ENCODE data around the gene RFC2.
A peak's percentile ranks its signal among the peaks of the same experiment; 100 is the strongest.

RFC2 gene

DNA sequence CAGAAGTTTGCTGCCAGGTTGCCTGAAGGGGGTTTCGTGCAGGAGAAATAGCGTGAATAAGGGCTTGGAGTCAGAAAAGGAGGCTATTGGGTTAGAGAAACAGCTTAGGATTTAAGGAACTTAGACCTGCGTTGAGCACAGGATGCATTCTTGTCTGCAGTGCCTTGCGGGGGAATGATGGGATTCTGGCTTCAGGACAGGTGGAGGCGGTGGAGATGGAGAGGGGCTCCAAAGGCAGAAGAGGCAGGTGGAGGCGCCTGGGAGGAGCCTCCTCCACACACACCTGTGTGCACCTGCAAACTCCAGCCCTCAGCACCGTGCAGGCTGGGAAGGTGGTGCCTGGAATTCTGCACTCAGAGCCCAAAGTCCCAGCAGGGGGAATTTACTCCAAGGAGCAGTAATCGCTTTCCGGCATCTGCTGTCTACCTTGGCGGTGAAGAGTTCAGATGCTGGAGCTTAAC, 36.8 kb upstream of the RFC2 start:
- no peak overlapping the region for H3K27ac ChIP-seq (ENCODE audit: insufficient read depth, low read length, poor library complexity, severe bottlenecking)
- no peaks in the 10 kb centered on the region for H3K27me3 ChIP-seq (replicated peaks; ENCODE audit: control insufficient read depth, insufficient read depth, low read length, poor library complexity, severe bottlenecking)

DNA sequence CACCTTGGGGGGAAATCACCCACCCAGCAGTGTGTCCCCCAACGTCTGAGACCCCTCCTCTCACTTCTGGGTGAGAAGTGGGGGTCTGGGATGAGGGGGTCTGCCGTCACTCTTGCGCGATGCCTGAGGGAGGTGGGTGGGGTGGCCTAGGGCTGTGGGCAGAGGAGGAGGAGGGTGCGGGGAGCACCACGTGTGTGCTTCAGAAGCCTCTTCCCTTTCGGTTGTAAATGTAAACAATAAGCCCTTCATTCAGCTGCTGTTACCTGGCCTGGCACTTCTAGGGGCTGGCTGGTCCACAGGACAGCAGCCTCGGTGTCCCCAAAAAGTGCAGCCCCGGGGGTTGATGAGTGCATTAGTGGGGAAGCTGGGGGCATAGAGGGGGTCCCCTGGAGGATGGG, 36.4 kb upstream of the RFC2 start:
- DNase-seq, result no peak
- no peak overlapping the region for H3K27ac ChIP-seq (ENCODE audit: insufficient read depth, low read length, poor library complexity, severe bottlenecking)

More for the DNA sequence above, 36.8 kb upstream of the RFC2 start:
- Histone ChIP-seq H3K4me3 (ENCODE audit: insufficient read depth, low read depth, low read length, poor library complexity, severe bottlenecking) (no peak overlapping the region), H3K9me3 (ENCODE audit: control insufficient read depth, low read length) (no peaks in the 10 kb centered on the region), H3K36me3 (ENCODE audit: control insufficient read depth, insufficient read depth, low read length) (no peaks in the 10 kb centered on the region), H3K4me1 (ENCODE audit: control insufficient read depth, insufficient read depth, low read length, poor library complexity, severe bottlenecking) (peaks cover 23% of the 10 kb centered on the region)
- DNase-seq, result no peak

DNA sequence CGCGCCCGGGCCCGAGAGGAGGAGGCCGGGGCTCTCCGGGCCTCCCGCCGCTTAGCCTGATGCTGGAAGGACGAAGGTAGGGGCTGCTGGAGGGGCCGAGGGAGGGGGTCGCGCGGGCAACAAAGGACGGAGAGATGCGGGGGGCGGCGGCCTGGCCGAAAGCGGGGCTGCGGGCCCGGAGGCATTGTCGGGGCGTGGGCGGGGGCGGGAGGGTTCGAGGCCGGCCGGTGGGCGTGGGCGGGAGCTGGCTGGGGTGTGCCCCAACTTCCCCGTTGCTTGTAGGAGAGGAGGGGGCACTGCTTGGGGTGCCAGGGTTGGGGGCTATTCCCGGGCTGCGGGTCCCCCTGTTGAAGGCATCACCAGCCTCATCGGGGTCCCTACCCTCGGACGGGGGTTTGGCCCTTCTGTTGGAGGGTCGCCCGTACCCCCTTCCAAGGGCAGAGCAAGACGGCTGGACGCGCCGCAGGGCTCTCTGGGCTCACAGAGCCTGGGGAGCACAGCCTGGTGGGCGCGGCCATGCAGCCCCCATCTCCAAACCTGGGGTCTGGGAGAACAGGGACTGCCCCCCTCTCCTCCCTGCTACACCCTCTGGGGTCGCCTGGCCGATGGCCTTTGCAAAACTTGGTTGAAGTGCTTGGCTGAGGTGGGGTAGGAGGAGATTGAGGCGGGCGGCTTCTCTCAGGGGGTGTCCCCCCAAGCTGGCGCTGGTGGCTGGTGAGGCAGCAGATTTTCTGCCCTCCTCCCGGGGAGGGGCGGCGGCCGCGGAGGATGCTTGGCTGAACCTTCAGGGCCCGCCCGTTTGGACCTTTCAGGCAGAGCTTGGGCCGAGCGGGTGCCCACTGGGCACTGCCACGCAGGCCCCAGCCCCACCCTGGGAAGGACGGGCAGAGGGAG, 35.7 kb upstream of the RFC2 start:
- H3K27ac ChIP-seq (ENCODE audit: insufficient read depth, low read length, poor library complexity, severe bottlenecking), result no peak overlapping the region
- peaks cover 23% of the 10 kb centered on the region for H3K4me1 ChIP-seq (ENCODE audit: control insufficient read depth, insufficient read depth, low read length, poor library complexity, severe bottlenecking)
- no peaks in the 10 kb centered on the region for H3K27me3 ChIP-seq (replicated peaks; ENCODE audit: control insufficient read depth, insufficient read depth, low read length, poor library complexity, severe bottlenecking)
- DNase-seq, result peak; percentile 6 to 9 (median 9)
- H3K4me3 ChIP-seq (ENCODE audit: insufficient read depth, low read depth, low read length, poor library complexity, severe bottlenecking), result peak overlapping the region; percentile 68
- no peaks in the 10 kb centered on the region for H3K36me3 ChIP-seq (ENCODE audit: control insufficient read depth, insufficient read depth, low read length)
- H3K9me3 ChIP-seq (ENCODE audit: control insufficient read depth, low read length), result no peaks in the 10 kb centered on the region

More for the DNA sequence above, 36.4 kb upstream of the RFC2 start:
- H3K9me3 ChIP-seq (ENCODE audit: control insufficient read depth, low read length), result no peaks in the 10 kb centered on the region
- peak overlapping the region; percentile 68 for H3K4me3 ChIP-seq (ENCODE audit: insufficient read depth, low read depth, low read length, poor library complexity, severe bottlenecking)
- no peaks in the 10 kb centered on the region for H3K27me3 ChIP-seq (replicated peaks; ENCODE audit: control insufficient read depth, insufficient read depth, low read length, poor library complexity, severe bottlenecking)
- no peaks in the 10 kb centered on the region for H3K36me3 ChIP-seq (ENCODE audit: control insufficient read depth, insufficient read depth, low read length)
- peaks cover 23% of the 10 kb centered on the region for H3K4me1 ChIP-seq (ENCODE audit: control insufficient read depth, insufficient read depth, low read length, poor library complexity, severe bottlenecking)

DNA sequence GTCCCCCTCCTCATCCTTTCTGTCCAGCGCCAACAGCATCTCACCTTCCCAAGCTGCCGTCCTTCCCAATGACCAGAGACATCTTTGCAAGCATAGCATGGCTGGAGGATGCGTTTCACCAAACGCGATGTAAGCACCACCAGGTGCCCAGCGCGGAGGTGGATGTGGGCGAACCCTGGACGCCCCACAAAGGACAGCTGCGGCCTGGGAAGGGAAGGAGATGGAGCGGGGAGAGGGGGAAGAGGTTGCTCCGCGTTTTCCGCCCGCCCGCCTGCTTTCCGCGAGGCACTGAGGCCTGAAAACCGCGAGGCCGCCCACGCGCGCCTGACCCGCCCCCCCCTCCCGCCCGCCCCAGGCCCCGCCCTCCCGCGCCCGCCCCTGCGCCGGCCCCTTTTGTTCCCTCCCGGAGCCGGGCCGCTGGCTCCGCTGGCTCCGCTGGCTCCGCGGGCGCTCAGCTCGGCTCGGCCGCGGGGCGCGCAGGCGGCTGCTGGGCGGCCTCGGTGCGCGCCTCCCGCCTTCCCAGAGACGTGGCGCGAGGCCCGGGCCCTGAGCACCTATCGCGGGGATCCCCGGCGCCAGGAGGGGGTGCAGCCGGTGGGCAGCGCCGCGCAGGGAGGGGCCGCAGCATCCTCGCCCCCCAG, 34.9 kb upstream of the RFC2 start, which contains the start of gene CLIP2:
Gene CLIP2 (plus strand): TSS at position 390 of the 641 bp plus-strand sequence. CDS start 28,140 bp downstream, outside the sequence.
- Histone ChIP-seq H3K27me3 (replicated peaks; ENCODE audit: control insufficient read depth, insufficient read depth, low read length, poor library complexity, severe bottlenecking) (no peaks in the 10 kb centered on the region), H3K4me3 (ENCODE audit: insufficient read depth, low read depth, low read length, poor library complexity, severe bottlenecking) (peak within 1 kb of the TSS; percentile 68), H3K36me3 (ENCODE audit: control insufficient read depth, insufficient read depth, low read length) (no peaks in the 10 kb centered on the region), H3K4me1 (ENCODE audit: control insufficient read depth, insufficient read depth, low read length, poor library complexity, severe bottlenecking) (peaks cover 23% of the 10 kb centered on the region), H3K9me3 (ENCODE audit: control insufficient read depth, low read length) (no peaks in the 10 kb centered on the region), H3K27ac (ENCODE audit: insufficient read depth, low read length, poor library complexity, severe bottlenecking) (no peak within 1 kb of the TSS)
- peak; percentile 64 to 75 (median 66) for DNase-seq

DNA sequence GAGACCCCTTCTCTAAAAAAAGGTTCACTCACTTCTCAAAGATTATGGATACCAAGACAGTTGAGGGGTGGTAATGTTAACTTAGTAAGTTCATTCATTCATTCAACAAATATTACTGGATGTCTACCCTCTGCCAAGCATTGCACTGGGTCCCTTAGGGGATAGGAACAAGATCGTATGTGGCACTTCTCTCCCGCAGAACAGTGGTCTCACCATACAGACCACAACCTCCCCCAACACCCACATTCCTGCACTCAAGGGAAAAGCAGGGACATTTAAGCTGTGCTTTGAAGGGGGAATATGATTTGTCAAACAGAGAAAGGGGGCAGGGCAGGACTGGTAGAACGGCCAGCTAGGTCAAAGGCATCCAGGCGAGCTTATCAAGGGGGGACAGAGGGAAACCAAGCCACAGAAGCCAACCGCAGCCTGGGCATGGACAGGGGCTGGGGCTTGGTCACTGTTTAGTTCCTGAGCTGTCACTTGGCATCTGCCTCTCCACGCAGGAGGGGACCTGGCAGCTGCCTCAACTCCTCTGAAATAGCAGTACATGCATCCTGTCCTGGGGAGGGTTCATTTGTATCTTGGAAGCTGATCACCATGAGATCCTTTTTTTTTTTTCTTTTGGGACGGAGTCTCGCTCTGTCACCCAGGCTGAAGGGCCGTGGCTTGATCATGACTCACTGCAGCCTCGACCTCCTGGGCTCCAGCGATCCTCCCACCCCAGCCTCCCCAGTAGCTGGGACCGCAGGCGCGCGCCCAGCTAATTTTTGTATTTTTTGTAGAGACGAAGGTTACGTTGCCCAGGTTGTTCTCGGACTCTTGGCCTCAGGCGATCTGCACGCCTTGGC, 34.1 kb upstream of the RFC2 start:
- no peaks in the 10 kb centered on the region for H3K36me3 ChIP-seq (ENCODE audit: control insufficient read depth, insufficient read depth, low read length)
- peak overlapping the region; percentile 67 for H3K4me3 ChIP-seq (ENCODE audit: insufficient read depth, low read depth, low read length, poor library complexity, severe bottlenecking)
- no peak for DNase-seq
- H3K9me3 ChIP-seq (ENCODE audit: control insufficient read depth, low read length), result no peaks in the 10 kb centered on the region
- no peaks in the 10 kb centered on the region for H3K27me3 ChIP-seq (replicated peaks; ENCODE audit: control insufficient read depth, insufficient read depth, low read length, poor library complexity, severe bottlenecking)
- no peak overlapping the region for H3K27ac ChIP-seq (ENCODE audit: insufficient read depth, low read length, poor library complexity, severe bottlenecking)
- peaks cover 23% of the 10 kb centered on the region for H3K4me1 ChIP-seq (ENCODE audit: control insufficient read depth, insufficient read depth, low read length, poor library complexity, severe bottlenecking)

DNA sequence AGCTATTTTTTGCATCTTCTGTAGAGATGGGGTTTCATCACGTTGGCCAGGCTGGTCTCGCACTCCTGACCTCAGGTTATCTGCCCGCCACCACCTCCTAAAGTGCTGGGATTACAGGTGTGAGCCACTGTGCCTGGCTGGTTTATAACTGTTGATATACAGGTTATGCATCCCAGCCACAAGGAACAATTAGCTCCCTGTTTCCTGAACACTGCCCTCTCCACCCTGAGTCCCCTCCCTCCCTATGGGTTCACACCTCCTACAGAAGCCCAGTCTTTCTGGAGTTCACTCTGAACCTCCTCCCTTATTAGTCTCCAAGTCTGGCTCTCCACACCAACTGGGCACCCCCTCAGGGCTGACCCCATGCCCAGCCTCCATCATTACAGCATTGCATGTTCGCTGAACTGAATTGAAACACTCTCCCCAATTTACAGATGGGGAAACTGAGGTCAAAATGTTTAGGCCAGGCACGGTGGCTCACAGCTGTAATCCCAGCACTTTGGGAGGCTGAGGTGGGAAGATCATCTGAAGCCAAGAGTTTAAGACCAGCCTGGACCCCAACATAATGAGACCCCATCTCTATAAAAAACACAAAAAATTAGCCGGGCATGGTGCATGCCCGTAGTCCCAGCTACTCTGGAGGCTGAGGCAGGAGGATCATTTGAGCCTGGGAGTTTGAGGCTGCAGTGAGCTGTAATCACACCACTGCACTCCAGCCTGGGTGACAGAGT, 33.3 kb upstream of the RFC2 start:
- H3K4me1 ChIP-seq (ENCODE audit: control insufficient read depth, insufficient read depth, low read length, poor library complexity, severe bottlenecking), result peaks cover 23% of the 10 kb centered on the region
- no peak overlapping the region for H3K4me3 ChIP-seq (ENCODE audit: insufficient read depth, low read depth, low read length, poor library complexity, severe bottlenecking)
- no peak for DNase-seq
- no peaks in the 10 kb centered on the region for H3K27me3 ChIP-seq (replicated peaks; ENCODE audit: control insufficient read depth, insufficient read depth, low read length, poor library complexity, severe bottlenecking)
- no peaks in the 10 kb centered on the region for H3K9me3 ChIP-seq (ENCODE audit: control insufficient read depth, low read length)
- H3K36me3 ChIP-seq (ENCODE audit: control insufficient read depth, insufficient read depth, low read length), result no peaks in the 10 kb centered on the region
- no peak overlapping the region for H3K27ac ChIP-seq (ENCODE audit: insufficient read depth, low read length, poor library complexity, severe bottlenecking)

DNA sequence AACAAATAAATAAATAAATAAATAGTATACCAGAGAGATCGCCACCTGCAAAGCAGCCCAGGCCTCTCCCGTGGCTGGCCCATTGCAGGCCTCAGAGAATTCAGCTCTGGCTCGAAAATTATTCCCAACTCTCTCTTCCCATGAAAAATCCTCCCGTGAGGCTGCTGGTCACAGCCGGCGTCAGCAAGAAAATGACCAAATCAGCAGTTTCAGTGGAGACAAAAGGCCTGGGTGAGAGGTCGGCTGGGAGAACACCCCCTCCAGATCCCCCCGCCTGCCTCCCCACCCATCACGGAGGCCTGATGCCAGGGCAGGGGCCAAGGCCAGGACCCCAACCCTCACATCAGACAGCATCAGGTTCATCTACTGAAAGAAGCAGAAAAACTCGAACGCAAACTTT, 31.9 kb upstream of the RFC2 start:
- no peaks in the 10 kb centered on the region for H3K27me3 ChIP-seq (replicated peaks; ENCODE audit: control insufficient read depth, insufficient read depth, low read length, poor library complexity, severe bottlenecking)
- H3K36me3 ChIP-seq (ENCODE audit: control insufficient read depth, insufficient read depth, low read length), result no peaks in the 10 kb centered on the region
- H3K9me3 ChIP-seq (ENCODE audit: control insufficient read depth, low read length), result no peaks in the 10 kb centered on the region
- no peak for DNase-seq
- peaks cover 23% of the 10 kb centered on the region for H3K4me1 ChIP-seq (ENCODE audit: control insufficient read depth, insufficient read depth, low read length, poor library complexity, severe bottlenecking)
- H3K27ac ChIP-seq (ENCODE audit: insufficient read depth, low read length, poor library complexity, severe bottlenecking), result no peak overlapping the region
- H3K4me3 ChIP-seq (ENCODE audit: insufficient read depth, low read depth, low read length, poor library complexity, severe bottlenecking), result no peak overlapping the region

DNA sequence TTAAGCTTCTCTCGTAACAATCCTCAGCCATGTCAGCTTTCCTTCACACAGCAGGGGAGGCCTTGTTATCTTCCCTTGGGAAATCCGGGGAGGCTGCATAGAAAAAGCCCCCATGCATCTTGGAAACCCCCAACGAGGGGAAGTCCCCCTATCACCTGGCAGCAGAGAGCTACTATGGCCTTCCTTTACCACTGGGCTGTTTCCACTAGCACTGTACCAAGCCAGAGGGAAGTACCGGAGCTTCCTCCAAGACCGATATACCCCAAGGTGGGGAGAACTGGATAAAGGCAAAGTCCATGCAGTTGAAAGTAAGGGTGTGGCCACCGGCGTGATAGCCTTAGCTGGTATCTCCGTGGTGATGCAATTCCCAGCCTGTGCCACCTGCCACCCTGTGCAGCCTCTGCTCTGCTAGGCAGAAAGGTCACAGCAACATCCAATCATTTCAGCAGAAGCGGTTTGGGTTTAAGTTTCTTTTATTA, 30.6 kb upstream of the RFC2 start:
- Histone ChIP-seq H3K9me3 (ENCODE audit: control insufficient read depth, low read length) (no peaks in the 10 kb centered on the region), H3K36me3 (ENCODE audit: control insufficient read depth, insufficient read depth, low read length) (no peaks in the 10 kb centered on the region), H3K27me3 (replicated peaks; ENCODE audit: control insufficient read depth, insufficient read depth, low read length, poor library complexity, severe bottlenecking) (no peaks in the 10 kb centered on the region), H3K4me1 (ENCODE audit: control insufficient read depth, insufficient read depth, low read length, poor library complexity, severe bottlenecking) (peaks cover 12% of the 10 kb centered on the region), H3K27ac (ENCODE audit: insufficient read depth, low read length, poor library complexity, severe bottlenecking) (no peak overlapping the region), H3K4me3 (ENCODE audit: insufficient read depth, low read depth, low read length, poor library complexity, severe bottlenecking) (no peak overlapping the region)
- DNase-seq, result no peak

DNA sequence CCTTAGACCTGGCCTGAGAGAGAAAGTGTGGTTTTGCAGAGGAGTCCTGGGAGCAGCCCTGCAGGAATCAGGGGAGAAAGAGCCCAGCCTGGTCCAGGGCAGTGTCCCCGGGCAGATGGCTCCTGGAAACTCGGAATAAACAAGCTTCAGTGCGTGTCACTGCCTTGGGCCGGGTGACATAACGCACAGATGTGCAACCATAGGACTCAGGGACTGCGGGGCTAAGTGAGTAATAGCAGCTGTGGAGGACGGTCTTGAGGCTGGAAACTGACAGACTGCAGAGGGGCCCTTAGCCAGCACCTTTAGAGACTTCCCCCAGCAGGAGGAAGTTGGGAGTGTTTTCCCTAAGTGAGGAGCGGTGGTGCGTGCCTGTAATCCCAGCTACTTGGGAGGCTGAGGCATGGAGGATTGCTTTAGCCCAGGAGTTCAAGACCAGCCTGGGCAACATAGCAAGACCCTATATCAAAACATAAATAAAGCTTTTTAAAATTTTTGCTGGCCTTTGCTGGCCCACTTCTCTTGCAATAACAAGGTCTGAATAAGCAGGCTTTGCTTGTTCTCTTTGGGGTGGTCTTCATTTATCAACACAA, 29.8 kb upstream of the RFC2 start:
- no peak overlapping the region for H3K27ac ChIP-seq (ENCODE audit: insufficient read depth, low read length, poor library complexity, severe bottlenecking)
- DNase-seq, result no peak
- H3K4me3 ChIP-seq (ENCODE audit: insufficient read depth, low read depth, low read length, poor library complexity, severe bottlenecking), result no peak overlapping the region
- H3K4me1 ChIP-seq (ENCODE audit: control insufficient read depth, insufficient read depth, low read length, poor library complexity, severe bottlenecking), result peaks cover 10% of the 10 kb centered on the region
- no peaks in the 10 kb centered on the region for H3K27me3 ChIP-seq (replicated peaks; ENCODE audit: control insufficient read depth, insufficient read depth, low read length, poor library complexity, severe bottlenecking)
- H3K36me3 ChIP-seq (ENCODE audit: control insufficient read depth, insufficient read depth, low read length), result no peaks in the 10 kb centered on the region
- H3K9me3 ChIP-seq (ENCODE audit: control insufficient read depth, low read length), result no peaks in the 10 kb centered on the region

Measured in effector memory CD4-positive, alpha-beta T cell (primary cell).